ENCODE results near the gene ATP7B. TPM values are rescaled to one million over a fixed set of nuclear protein-coding genes. Genes with fewer than 3 reads are reported as not detected.
"Not testable (repeated sequence)": the region's sequence is repeated elsewhere in the genome, so short reads cannot be mapped to it uniquely, and the experiment has no call there.

The ATP7B gene
- total and polyA plus RNA-seq, 2 donors = 1.2 to 1.8 TPM

GRCh38 chr13:52030401-52030800 lies 19.2 kb upstream of the ATP7B start:
- not testable (repeated sequence) for H3K27ac ChIP-seq (ENCODE audit: low read depth in 1 of 2, low read length in 1 of 2); H3K27me3 ChIP-seq (ENCODE audit: control insufficient read depth in 2 of 2, insufficient read depth in 1 of 2, low read length in 1 of 2); H3K4me3 ChIP-seq (ENCODE audit: low read length in 2 of 2); H3K4me1 ChIP-seq (ENCODE audit: control insufficient read depth in 2 of 2, insufficient read depth in 2 of 2, low read length in 2 of 2); H3K9me3 ChIP-seq (ENCODE audit: control insufficient read depth in 2 of 2, insufficient read depth in 1 of 2, low read length in 1 of 2); DNase-seq (ENCODE audit: low read depth in 6 of 9, low spot score in 9 of 9)
- WGBS = 98% methylated on average over 6 of the region's 6 CpGs
- H3K36me3 ChIP-seq (ENCODE audit: control insufficient read depth in 2 of 2, insufficient read depth in 2 of 2, low read length in 1 of 2) = peaks cover 28% of the 10 kb centered on the region in 2 donors

GRCh38 chr13:52029569-52029968 lies 18.3 kb upstream of the ATP7B start:
- no peak overlapping the region for H3K4me3 ChIP-seq (ENCODE audit: low read length in 2 of 2)
- DNase-seq (ENCODE audit: low read depth in 6 of 9, low spot score in 9 of 9) = no peak
- H3K36me3 ChIP-seq (ENCODE audit: control insufficient read depth in 2 of 2, insufficient read depth in 2 of 2, low read length in 1 of 2) = peaks cover 32 to 35% of the 10 kb centered on the region in 2 donors
- H3K9me3 ChIP-seq (ENCODE audit: control insufficient read depth in 2 of 2, insufficient read depth in 1 of 2, low read length in 1 of 2) = no peaks in the 10 kb centered on the region
- H3K27me3 ChIP-seq (ENCODE audit: control insufficient read depth in 2 of 2, insufficient read depth in 1 of 2, low read length in 1 of 2) = no peaks in the 10 kb centered on the region
- no peaks in the 10 kb centered on the region for H3K4me1 ChIP-seq (ENCODE audit: control insufficient read depth in 2 of 2, insufficient read depth in 2 of 2, low read length in 2 of 2)
- H3K27ac ChIP-seq (ENCODE audit: low read depth in 1 of 2, low read length in 1 of 2) = no peak overlapping the region
- 96% methylated on average over 4 of the region's 4 CpGs for WGBS

- no peak overlapping the region for H3K27ac ChIP-seq (ENCODE audit: low read depth in 1 of 2, low read length in 1 of 2)
- H3K27me3 ChIP-seq (ENCODE audit: control insufficient read depth in 2 of 2, insufficient read depth in 1 of 2, low read length in 1 of 2) = no peaks in the 10 kb centered on the region
- H3K36me3 ChIP-seq (ENCODE audit: control insufficient read depth in 2 of 2, insufficient read depth in 2 of 2, low read length in 1 of 2) = peaks cover 32 to 46% of the 10 kb centered on the region in 2 donors
- no peak overlapping the region for H3K4me3 ChIP-seq (ENCODE audit: low read length in 2 of 2)
- whole genome bisulfite sequencing = 96% methylated on average over 1 of the region's 1 CpG
- H3K9me3 ChIP-seq (ENCODE audit: control insufficient read depth in 2 of 2, insufficient read depth in 1 of 2, low read length in 1 of 2) = no peaks in the 10 kb centered on the region
- no peak for DNase-seq (ENCODE audit: low read depth in 6 of 9, low spot score in 9 of 9)
- H3K4me1 ChIP-seq (ENCODE audit: control insufficient read depth in 2 of 2, insufficient read depth in 2 of 2, low read length in 2 of 2) = no peaks in the 10 kb centered on the region
Measured at GRCh38 chr13:52027832-52028231, 16.6 kb upstream of the ATP7B start.

- Histone ChIP-seq H3K4me3 (ENCODE audit: low read length in 2 of 2) (no peak overlapping the region), H3K27ac (ENCODE audit: low read depth in 1 of 2, low read length in 1 of 2) (no peak overlapping the region), H3K27me3 (ENCODE audit: control insufficient read depth in 2 of 2, insufficient read depth in 1 of 2, low read length in 1 of 2) (no peaks in the 10 kb centered on the region), H3K4me1 (ENCODE audit: control insufficient read depth in 2 of 2, insufficient read depth in 2 of 2, low read length in 2 of 2) (no peaks in the 10 kb centered on the region), H3K36me3 (ENCODE audit: control insufficient read depth in 2 of 2, insufficient read depth in 2 of 2, low read length in 1 of 2) (peaks cover 34 to 58% of the 10 kb centered on the region in 2 donors), H3K9me3 (ENCODE audit: control insufficient read depth in 2 of 2, insufficient read depth in 1 of 2, low read length in 1 of 2) (no peaks in the 10 kb centered on the region)
- DNase-seq (ENCODE audit: low read depth in 6 of 9, low spot score in 9 of 9) = no peak
- WGBS = 97% methylated on average over 3 of the region's 3 CpGs
Measured at GRCh38 chr13:52026246-52026626, 15.0 kb upstream of the ATP7B start.

- DNase-seq (ENCODE audit: low read depth in 6 of 9, low spot score in 9 of 9) = no peak
- H3K36me3 ChIP-seq (ENCODE audit: control insufficient read depth in 2 of 2, insufficient read depth in 2 of 2, low read length in 1 of 2) = peaks cover 30 to 61% of the 10 kb centered on the region in 2 donors
- WGBS = 87% methylated on average over 8 of the region's 8 CpGs
- no peak overlapping the region for H3K4me3 ChIP-seq (ENCODE audit: low read length in 2 of 2)
- H3K4me1 ChIP-seq (ENCODE audit: control insufficient read depth in 2 of 2, insufficient read depth in 2 of 2, low read length in 2 of 2) = no peaks in the 10 kb centered on the region
- H3K27ac ChIP-seq (ENCODE audit: low read depth in 1 of 2, low read length in 1 of 2) = no peak overlapping the region
- no peaks in the 10 kb centered on the region for H3K9me3 ChIP-seq (ENCODE audit: control insufficient read depth in 2 of 2, insufficient read depth in 1 of 2, low read length in 1 of 2)
- no peaks in the 10 kb centered on the region for H3K27me3 ChIP-seq (ENCODE audit: control insufficient read depth in 2 of 2, insufficient read depth in 1 of 2, low read length in 1 of 2)
Measured at GRCh38 chr13:52025475-52026245, 14.4 kb upstream of the ATP7B start.

GRCh38 chr13:52024481-52024880 lies 13.2 kb upstream of the ATP7B start, which contains the start of gene UTP14C:
Gene UTP14C, plus strand, starts transcription at chr13:52024691. Its CDS starts 4,114 bp downstream, at chr13:52028805.
- no peaks in the 10 kb centered on the region for H3K27me3 ChIP-seq (ENCODE audit: control insufficient read depth in 2 of 2, insufficient read depth in 1 of 2, low read length in 1 of 2)
- no peaks in the 10 kb centered on the region for H3K9me3 ChIP-seq (ENCODE audit: control insufficient read depth in 2 of 2, insufficient read depth in 1 of 2, low read length in 1 of 2)
- H3K27ac ChIP-seq (ENCODE audit: low read depth in 1 of 2, low read length in 1 of 2) = no peak within 1 kb of the TSS
- H3K4me3 ChIP-seq (ENCODE audit: low read length in 2 of 2) = no peak within 1 kb of the TSS
- no peaks in the 10 kb centered on the region for H3K4me1 ChIP-seq (ENCODE audit: control insufficient read depth in 2 of 2, insufficient read depth in 2 of 2, low read length in 2 of 2)
- H3K36me3 ChIP-seq (ENCODE audit: control insufficient read depth in 2 of 2, insufficient read depth in 2 of 2, low read length in 1 of 2) = peaks cover 29 to 63% of the 10 kb centered on the region in 2 donors
- no peak for DNase-seq (ENCODE audit: low read depth in 6 of 9, low spot score in 9 of 9)
- WGBS = 99% methylated on average over 3 of the region's 3 CpGs

GRCh38 chr13:52022356-52022755 lies 11.1 kb upstream of the ATP7B start:
- no peak overlapping the region for H3K4me3 ChIP-seq (ENCODE audit: low read length in 2 of 2)
- DNase-seq (ENCODE audit: low read depth in 6 of 9, low spot score in 9 of 9) = no peak
- no peaks in the 10 kb centered on the region for H3K4me1 ChIP-seq (ENCODE audit: control insufficient read depth in 2 of 2, insufficient read depth in 2 of 2, low read length in 2 of 2)
- 98% methylated on average over 2 of the region's 2 CpGs for WGBS
- no peaks in the 10 kb centered on the region for H3K27me3 ChIP-seq (ENCODE audit: control insufficient read depth in 2 of 2, insufficient read depth in 1 of 2, low read length in 1 of 2)
- H3K36me3 ChIP-seq (ENCODE audit: control insufficient read depth in 2 of 2, insufficient read depth in 2 of 2, low read length in 1 of 2) = peaks cover 19 to 55% of the 10 kb centered on the region in 2 donors
- H3K9me3 ChIP-seq (ENCODE audit: control insufficient read depth in 2 of 2, insufficient read depth in 1 of 2, low read length in 1 of 2) = no peaks in the 10 kb centered on the region
- H3K27ac ChIP-seq (ENCODE audit: low read depth in 1 of 2, low read length in 1 of 2) = no peak overlapping the region

GRCh38 chr13:52020191-52020590 lies 8.9 kb upstream of the ATP7B start:
- Histone ChIP-seq H3K36me3 (ENCODE audit: control insufficient read depth in 2 of 2, insufficient read depth in 2 of 2, low read length in 1 of 2) (peaks cover 14 to 42% of the 10 kb centered on the region in 2 donors), H3K27me3 (ENCODE audit: control insufficient read depth in 2 of 2, insufficient read depth in 1 of 2, low read length in 1 of 2) (no peaks in the 10 kb centered on the region), H3K4me3 (ENCODE audit: low read length in 2 of 2) (no peak overlapping the region), H3K4me1 (ENCODE audit: control insufficient read depth in 2 of 2, insufficient read depth in 2 of 2, low read length in 2 of 2) (no peaks in the 10 kb centered on the region), H3K9me3 (ENCODE audit: control insufficient read depth in 2 of 2, insufficient read depth in 1 of 2, low read length in 1 of 2) (no peaks in the 10 kb centered on the region), H3K27ac (ENCODE audit: low read depth in 1 of 2, low read length in 1 of 2) (no peak overlapping the region)
- WGBS = 99% methylated on average over 3 of the region's 3 CpGs
- DNase-seq (ENCODE audit: low read depth in 6 of 9, low spot score in 9 of 9) = no peak

- Histone ChIP-seq H3K36me3 (ENCODE audit: control insufficient read depth in 2 of 2, insufficient read depth in 2 of 2, low read length in 1 of 2) (peaks cover 8 to 15% of the 10 kb centered on the region in 2 donors), H3K27me3 (ENCODE audit: control insufficient read depth in 2 of 2, insufficient read depth in 1 of 2, low read length in 1 of 2) (peaks cover 4 to 7% of the 10 kb centered on the region in 2 donors), H3K4me1 (ENCODE audit: control insufficient read depth in 2 of 2, insufficient read depth in 2 of 2, low read length in 2 of 2) (peaks cover 0 to 3% of the 10 kb centered on the region in 2 donors), H3K4me3 (ENCODE audit: low read length in 2 of 2) (no peak overlapping the region), H3K27ac (ENCODE audit: low read depth in 1 of 2, low read length in 1 of 2) (no peak overlapping the region), H3K9me3 (ENCODE audit: control insufficient read depth in 2 of 2, insufficient read depth in 1 of 2, low read length in 1 of 2) (no peaks in the 10 kb centered on the region)
- DNase-seq (ENCODE audit: low read depth in 6 of 9, low spot score in 9 of 9) = no peak
- WGBS = 97% methylated on average over 3 of the region's 3 CpGs
Measured at GRCh38 chr13:52016296-52016695, 5.0 kb upstream of the ATP7B start.

Measured in thymus (tissue), 11 donors.